Activated CD8-positive, alpha-beta memory T cell treated with anti-CD3 and anti-CD28 coated beads, Interleukin-2, amount 50 U/mL, for 48 hours (primary cell): ENCODE results near the gene ATP5PB.

ENCODE experiments used
- DNase-seq: peaks from one replicate; pipeline ENCODE4 v3.0.0-alpha.2; 2020

Gene ATP5PB

DNA sequence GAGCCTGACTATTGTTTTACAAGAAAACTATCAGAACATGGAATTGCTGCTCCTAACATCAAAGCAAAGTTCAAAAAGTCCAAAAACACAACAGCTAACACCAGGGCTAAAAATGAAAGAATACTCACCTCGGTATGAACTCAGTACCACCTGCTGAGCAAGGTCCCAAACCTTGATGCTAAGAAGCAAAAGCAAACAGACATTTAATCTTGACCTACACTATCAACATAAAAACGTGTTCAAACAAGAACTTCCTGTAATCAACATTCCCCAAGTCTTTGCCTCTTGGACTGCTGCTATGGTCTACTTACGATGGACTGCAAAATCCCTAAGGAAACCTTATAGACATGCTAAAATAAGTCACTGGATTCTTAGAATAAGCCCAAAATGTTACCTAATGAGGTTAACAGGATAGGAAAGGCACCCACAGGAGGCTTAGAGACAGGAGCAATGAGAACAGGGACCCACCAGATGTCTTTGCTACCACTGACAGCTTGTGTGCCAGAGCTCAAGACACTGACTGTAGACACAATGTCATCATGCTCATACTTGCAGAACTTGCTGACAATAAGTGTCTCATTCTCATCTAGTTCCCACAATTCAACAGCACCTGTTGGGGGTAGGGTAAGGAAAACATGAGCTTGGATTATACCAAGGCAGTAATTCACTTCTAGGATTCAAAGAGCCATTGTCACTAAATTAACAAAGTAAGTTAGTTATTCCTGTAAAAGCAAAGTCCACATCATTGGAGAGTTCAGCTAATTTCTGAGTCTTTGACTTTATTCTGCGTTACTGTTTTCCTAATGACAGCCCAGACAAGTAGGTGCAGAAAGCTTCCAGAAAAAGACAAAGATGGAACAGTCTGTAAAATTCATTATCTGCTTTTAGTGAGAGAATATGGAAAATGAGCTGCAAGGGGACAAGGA is 2.0 kb upstream of the ATP5PB start:
- no peak for DNase-seq

DNA sequence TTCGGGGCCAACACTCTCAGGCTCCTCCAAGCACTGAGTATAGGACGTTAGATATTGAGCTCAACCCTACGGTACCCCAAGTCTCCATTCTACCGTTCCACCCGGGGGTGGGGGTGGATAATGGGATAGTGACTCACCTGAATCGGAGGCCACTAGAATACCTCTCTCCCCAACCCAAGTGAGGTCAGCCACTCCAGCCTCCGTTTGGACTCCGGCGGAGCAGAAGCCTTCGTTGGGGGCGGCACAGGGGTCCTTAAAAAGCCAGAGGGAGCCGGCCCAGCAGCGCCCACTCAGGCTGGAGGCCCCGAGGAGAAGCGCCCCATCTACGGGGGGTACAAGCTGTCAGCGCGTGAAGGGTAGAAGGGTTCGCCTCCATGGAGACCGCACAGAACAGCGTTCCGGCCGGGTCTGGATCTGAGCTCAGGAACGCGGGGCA is 764 bp upstream of the ATP5PB start:
- DNase-seq: no peak

DNA sequence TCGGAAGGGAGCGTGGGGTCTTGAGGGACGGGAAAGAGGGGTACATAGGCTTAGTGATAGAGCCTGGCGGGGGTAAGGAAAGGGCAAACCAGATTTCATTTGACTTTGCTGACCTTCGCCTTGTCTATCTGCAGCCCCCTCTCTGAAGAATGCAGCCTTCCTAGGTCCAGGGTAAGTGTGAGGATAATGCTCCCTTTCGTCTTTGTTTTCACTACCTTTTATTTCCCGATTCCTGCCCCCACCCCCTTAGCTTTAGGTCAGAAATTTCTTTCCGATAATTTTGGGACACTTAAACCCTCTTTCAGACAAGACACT is 396 bp downstream of the ATP5PB start:
- DNase-seq: no peak

DNA sequence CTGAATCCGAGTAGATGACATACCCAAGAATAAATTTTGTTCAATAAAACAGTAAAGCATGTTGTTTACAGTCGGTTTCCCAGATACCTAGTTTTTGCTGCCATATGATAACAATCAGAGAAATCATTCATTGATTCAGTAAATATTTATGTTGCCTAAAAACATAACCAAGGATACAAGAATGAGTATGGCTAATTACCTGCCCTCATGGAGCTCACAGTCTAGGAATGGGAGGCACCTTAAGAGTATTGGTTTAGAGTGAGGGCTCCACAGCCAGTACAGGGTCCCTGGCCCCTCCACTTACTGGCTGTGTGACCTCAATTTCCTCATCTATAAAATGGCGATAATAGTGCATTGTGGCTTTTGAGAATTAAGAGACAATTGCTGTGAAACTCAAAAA is 921 bp downstream of the ATP5PB start:
- DNase-seq: no peak

DNA sequence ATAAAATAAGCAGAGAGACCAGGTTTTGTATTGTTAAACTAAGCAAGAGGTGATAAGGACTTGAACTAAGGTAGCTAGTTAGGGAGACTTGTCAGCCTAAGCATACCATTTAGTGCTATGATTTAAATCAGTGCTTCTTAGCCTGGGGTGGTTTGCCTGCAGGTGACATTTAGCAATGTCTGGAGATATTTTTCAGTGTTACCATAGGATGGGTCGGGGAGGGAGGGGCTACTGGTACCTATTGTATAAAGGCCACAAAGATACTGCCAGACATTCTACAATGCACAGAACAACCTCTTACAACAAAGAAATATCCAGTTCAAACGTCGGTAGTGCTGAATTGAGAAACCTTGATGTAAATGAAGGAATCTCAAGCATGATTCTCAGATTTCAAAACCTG is 3.3 kb downstream of the ATP5PB start:
- no peak for DNase-seq

DNA sequence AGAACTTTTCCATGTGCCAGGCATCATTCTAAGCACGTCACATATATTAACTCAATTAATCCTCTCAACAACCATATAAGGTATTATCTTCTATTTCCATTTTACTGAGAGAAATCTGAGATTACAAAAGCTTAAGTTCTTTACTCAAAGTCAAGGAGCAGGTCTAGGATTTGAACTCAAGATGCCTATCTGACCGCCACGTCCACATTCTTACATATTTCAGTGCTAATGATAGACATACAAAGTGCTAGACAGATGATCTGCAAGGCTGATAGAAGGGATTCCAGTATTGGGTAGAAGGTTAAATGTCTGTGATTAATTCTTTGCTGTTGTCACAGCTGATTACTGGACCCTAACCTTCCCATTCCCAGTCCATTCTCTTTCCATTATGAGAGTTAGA is 4.4 kb downstream of the ATP5PB start:
- no peak for DNase-seq

DNA sequence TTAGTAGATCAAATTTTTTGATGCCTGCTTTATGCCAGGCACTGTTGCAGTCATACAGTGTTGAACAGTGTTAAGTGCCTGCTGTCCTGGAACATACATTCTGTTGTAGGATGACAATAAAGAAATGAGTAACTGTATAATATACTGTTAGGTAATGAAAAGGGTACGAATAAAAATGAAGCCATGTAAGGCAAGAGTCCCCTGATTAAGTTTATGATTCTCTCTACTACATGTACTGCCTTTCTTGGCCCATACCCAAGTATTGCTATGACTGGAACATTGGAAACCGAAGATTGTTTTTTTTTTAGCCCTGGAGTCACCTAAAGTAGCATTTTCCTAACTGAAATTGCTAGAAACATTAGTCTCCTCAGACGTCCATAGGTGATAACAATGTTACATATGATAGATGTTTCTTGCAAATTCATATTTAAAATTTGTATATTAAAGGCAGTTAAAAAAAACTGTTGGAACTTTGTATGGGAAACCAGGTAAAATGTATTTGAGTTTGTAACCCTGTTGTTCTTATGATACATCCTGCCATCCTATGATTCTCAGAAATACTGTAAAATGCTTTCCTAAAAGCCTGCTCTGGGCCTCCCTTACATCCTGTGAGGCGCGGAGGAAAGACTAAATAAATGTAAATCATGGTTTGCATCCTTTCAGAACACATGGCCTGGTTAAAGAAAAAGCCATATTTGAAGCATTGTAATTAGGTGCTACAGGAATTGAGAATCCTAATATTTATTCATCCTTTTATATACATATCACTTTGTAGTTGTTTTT is 5.8 kb downstream of the ATP5PB start:
- no peak for DNase-seq

DNA sequence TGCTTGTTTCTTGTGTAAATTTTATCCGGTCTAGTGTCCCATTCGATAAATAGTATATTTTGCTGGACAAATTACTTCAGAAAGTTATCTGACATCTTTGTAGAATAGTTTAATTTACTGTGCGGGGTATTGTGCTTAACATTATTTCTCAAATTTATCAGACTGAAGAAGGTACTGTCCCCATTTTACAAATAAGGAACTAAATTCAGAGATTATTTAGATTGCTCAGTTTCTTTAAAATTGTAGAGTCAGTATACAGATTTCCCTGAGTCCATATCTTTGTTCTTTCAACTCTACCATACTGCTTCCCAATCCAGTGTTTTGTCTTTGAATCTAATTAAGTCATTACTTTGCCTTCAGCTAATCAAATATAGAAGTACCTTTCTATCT is 6.4 kb downstream of the ATP5PB start:
- no peak for DNase-seq

DNA sequence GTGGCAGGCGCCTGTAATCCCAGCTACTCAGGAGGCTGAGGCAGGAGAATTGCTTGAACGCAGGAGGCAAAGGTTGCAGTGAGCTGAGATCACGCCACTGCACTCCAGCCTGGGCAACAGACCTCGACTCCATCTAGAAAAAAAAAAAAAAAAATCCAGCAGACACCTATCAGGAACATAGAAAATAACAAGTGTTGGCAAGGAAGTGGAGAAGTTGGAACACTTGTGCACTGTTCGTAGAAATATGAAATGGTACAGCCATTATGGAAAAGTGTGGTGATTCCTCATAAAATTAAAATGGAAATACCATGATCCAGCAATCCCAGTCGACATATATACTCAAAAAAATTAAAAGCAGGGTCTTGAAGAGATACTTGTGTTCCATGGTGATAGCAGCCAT is 12.5 kb downstream of the ATP5PB start:
- no peak for DNase-seq

DNA sequence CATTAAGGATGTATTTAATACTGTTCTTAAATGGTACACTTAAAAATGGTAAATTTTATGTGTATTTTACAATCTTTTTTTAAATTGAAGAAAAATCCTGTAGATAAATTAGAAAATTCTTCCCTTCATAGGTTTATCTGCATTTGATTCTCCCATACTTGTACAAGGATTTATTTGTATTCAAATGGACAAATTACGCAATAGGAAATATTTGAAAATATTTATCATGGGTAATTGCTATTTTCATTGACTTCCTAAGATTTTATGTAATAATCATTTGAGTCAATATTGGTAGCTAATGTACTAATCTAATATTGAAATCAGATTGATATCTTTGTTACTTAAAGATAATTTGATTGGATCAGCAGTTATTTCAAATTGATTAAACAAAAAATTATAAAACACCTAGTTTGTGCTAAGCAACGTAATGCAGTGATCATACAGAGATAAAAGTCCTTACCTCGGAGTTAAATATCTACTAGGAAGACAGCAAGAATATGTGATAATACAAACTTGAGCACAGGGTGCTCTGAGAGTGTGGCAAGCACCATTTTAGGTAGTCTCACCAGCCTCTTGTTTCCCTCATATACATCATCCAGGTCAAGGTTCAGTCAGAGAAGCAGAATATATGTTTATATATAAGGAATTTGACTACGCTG is 13.2 kb downstream of the ATP5PB start:
- no peak for DNase-seq

DNA sequence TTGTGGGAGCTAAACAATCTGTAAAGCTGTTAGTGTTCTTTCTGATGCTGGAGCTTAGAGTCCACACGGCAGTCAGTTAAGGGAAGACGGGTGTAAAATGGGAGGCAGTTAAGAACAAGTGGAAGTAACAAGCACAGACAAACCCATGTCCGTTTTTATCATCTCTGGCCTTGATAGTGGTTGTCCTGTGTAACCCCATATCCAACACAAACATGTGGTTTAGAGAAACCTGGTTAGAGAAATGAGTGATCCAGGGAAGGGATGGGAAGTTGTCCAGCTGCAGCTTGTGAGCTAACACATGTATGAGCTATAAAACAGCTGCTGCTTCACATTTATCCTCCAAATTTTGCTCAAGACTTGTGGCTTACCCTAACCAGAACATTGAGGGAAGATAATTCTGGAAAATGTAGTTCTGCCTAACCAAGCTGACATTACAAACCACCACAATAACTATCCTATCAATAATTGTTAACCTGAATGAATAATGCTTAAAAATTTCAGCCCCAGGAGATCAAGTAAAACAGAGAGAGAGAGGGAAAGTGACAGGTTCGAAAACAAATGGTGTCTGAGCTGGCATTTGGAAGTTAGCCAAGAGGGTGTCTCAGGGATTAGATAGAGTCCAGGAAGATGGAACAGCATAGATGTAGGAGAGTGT is 13.9 kb downstream of the ATP5PB start:
- no peak for DNase-seq

DNA sequence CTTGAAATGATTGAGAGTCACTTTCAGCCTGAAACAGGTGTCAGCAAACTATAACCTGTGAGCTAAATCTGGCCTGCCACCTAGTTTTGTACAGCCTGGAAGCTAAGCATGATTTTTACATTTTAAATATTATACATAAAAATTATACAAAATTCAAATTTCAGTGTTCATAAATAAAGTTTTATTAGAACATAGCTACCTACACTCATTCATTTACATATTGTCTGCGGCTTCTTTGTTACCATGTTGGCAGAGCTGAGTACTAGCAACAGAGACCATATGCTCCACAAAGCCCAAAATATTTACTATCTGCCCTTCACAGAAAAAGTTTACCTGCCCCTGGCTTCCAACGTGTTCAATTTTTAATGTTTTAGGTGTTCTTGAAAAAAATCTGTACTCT is 16.5 kb downstream of the ATP5PB start:
- DNase-seq: no peak

DNA sequence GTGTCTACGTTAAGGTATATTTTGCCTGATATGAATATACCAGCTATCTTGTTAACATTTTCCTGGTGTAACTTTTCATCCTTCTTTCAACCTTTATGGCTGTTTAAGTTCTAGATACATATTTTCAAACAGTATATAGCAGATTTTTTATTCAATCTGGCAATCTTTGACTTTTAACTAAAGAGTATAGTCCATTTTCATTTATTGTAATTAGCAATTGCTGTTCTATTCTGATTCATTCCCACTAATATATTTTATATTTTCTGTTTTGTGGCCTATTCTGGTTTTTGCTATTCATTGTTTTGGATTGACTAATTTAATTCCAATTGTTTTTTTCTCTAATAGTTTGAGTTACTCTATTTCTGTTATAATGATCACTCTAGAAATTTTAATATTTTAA is 17.2 kb downstream of the ATP5PB start:
- DNase-seq: no peak

DNA sequence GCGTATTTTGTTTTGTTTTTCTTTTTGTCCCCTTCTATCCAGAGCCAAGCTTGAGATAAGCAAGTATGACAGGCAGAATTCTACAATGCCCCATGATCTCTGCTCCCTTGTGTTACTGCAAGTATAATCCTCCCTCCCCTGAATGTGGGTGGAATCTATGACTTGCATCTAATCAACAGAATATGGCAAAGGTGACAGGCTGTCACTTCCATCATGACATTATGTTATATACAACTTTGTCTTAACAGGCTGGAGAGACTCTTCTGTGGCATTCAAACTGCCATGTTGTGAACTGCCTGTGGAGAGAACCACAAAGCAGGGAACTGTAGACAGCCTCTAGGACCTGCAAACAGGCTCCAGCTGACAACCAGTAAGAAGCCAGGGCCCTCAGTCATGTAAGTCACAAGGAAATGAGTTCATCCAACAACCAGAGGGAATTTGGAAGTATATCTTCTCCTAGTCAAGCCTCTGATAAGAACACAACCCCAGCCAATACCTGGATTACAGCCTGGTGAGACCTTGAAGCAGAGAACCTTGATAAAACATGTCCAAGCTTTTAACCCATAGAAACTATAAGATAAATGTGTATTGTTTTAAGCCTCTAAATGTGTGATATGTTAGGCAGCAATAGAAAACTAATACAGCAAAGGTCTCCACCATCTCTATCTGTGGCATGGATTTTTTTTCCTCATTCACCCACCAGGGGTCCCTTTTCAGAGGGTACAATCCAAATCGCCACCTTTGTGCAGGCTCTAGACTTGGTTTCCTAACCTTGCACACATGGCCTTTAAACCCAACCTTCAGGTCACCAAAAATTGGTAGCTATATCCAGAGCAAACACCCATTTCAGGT is 18.8 kb downstream of the ATP5PB start:
- DNase-seq: no peak

DNA sequence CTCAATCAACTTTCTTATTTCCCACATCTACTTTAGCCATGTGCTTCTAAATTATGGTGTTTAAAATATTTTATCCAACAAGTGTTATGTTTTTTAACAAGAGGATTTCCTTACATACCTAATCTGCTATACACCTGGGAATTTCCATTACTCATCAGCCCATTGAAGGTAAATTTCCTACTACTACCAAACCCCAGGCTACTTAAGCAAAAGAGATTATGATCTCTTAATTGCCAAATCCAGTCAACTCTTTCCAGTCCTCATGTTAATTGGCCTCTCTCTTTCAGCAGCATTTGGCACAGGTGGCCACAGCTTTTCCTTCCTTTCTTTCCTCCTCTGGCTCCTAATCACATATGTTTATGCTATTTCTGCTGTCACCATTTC is 19.4 kb downstream of the ATP5PB start:
- DNase-seq: no peak

DNA sequence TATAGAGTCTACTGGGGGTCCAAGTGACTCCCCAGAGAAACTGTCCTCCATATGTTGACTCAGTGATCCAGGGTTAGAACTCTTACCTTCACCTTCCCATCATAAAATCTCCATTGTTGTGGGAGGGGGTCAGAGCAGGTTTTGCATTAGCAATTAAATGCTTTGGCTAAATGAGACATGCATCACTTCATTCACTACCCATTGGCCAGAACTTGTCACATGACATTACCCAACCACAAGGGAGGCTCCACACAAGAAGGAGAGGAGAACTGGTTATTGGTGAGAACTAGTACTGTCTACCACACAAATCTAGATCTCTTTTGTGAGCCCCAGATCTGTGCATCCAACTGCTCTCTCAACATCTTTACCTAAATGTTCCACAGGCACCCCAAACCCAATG is 20.3 kb downstream of the ATP5PB start:
- no peak for DNase-seq

DNA sequence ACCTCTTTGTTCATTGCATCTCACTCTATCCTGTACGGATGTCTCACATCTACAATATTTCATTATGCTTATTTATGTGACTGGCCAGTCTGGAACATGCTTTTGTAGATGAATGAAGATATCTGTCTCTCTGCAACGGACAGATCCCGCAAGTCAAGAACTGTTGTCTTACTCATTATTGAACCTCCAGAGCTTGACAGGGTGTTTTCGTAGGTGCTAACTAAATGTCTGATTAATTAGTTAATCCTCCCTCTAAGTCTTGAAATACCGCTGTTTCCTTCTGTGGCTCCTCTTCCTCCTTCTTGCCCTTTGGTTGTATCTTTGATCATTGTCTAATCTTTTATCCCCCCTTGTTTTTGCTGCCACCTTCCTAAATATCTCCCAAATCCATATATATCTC is 21.3 kb downstream of the ATP5PB start:
- no peak for DNase-seq

DNA sequence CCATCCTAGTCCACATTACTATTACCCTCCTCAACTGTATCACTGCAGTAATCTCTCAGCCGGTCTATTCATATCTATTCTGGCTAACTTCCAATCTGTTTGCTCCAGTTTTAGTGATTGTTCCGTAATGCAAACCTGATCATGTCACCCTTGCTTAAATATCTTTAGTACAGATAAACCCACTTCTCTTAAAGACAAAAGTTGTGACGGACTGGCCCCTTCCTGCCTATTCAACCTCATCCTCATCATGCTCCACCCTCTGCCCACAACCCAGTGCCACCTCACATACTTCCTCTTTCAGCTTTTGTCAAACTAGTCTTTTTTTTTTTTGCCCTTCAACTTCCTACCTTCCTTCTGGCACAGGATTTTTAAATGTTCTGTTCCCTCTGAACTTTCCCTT is 21.7 kb downstream of the ATP5PB start:
- no peak for DNase-seq

DNA sequence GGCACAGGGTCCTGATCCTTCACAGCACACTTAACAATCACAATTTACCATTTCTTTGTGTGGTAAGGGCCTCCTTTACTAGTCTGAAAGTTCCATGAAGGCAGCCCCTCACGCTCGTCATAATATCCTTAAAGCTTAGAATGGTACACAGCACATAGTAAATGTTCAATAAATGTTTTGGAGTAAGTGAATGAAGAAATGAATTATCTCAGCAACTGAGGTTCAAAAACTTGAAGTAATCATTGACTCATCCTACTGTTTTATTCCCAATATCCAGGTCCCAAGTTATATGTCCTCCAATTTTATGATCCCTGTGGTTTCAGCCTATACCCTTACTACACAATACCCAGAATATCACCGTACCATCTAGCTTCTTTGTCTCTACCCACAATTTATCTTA is 22.3 kb downstream of the ATP5PB start:
- DNase-seq: no peak

DNA sequence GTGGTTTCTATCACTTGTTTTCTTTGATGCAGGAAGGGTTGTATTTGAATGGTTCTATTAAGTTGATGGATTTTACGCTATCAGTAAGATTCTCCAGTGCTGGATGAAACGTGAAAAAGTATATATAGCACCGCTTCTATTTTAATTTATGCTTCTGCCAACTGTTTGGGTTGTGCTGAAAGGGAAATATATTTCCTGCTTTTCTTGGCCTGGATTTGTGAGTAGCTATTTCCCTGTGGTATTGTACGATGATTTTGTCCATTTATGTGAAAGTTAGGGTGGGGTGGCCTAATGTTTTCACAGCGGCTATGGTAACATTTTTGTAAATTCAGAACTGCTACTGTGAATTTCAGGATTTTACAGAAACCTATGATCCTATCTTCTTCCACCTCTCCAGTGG is 24.8 kb downstream of the ATP5PB start:
- no peak for DNase-seq

DNA sequence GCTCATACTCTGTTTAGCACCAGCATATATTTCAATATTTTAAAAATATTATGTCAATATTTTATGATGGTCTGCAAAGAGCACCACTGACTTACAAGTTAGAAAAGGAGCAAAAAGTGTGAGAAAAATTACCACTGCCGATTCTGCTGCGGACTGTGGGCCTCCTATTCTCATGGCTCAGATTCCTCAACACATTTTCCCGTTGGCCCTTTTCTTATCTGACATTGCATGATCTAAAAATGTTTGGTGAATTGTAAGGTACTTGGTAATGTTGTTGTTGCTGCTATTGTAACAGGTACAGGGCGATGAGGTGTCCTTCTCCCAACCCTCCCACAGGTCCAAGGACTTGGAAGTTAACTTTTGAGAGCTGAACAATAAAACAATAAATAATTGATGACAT is 25.3 kb downstream of the ATP5PB start:
- DNase-seq: no peak

DNA sequence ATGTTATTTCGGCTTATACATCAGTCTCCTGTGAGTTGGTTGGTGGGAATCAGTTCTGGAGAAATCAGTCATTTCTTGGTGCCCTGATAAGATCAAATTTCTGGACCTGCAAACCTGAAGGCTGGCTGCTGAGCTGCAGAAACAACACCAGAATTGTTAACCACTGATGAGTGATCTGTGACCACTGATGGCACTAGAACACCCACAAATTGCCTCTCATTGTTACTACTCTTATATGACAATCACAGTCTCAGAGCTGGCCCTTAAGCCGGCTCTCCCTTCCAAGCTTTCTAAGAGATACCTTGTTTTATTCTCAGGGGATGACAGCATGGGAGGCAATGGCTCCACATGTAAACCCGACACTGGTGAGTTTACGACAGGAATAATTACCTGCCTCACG is 26.4 kb downstream of the ATP5PB start:
- no peak for DNase-seq

DNA sequence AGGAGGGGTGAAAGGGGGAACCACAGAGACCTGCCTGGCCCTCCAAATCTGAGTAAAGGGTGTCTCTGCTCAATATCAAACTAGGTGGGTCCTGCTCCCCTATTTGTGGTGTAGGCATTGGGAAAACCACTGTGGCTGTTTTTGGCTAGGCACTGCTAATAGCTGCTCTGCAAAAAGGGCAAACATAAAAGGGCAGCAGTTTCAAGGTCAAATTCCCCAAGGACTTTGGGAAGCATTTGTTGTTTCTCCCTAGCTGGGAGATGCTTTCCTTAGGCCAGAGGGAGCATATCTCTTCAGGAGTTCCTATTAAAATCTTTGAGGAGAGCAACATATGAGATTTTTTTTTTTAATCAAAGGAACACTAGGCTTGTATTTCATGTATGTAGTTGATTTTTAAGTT is 26.9 kb downstream of the ATP5PB start:
- DNase-seq: no peak
